Measurements from ENCODE around the gene ZNF695.
"Not testable (repeated sequence)": the region's sequence is repeated elsewhere in the genome, so short reads cannot be mapped to it uniquely, and the experiment has no call there.

DNA sequence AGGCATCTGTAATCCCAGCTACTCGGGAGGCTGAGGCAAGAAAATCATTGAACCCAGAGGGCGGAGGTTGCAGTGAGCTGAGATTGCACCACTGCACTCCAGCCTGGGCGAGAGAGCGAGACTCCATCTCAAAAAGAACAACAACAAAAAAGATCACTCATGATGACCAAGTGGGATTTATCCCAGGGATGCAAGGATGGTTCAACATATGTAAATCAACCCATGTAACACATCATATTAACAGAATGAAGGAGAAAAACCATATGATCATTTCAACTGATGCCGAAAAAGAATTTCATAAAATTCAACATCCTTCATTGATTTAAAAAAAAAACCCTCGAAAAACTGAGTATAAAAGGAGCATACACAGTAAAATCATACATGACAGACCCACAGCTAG, 3.8 kb downstream of the ZNF695 start:
- not testable (repeated sequence) for TF ChIP-seq POLR2A, EP300 (IDR thresholded peaks at IDR 0.05)
- TF ChIP-seq, protein P1, sequence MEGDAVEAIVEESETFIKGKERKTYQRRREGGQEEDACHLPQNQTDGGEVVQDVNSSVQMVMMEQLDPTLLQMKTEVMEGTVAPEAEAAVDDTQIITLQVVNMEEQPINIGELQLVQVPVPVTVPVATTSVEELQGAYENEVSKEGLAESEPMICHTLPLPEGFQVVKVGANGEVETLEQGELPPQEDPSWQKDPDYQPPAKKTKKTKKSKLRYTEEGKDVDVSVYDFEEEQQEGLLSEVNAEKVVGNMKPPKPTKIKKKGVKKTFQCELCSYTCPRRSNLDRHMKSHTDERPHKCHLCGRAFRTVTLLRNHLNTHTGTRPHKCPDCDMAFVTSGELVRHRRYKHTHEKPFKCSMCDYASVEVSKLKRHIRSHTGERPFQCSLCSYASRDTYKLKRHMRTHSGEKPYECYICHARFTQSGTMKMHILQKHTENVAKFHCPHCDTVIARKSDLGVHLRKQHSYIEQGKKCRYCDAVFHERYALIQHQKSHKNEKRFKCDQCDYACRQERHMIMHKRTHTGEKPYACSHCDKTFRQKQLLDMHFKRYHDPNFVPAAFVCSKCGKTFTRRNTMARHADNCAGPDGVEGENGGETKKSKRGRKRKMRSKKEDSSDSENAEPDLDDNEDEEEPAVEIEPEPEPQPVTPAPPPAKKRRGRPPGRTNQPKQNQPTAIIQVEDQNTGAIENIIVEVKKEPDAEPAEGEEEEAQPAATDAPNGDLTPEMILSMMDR (IDR thresholded peaks at IDR 0.05), result not testable (repeated sequence)
